Measurements from ENCODE around the gene CYS1. TPM values are rescaled to one million over a fixed set of nuclear protein-coding genes. Genes with fewer than 3 reads are reported as not detected.
A peak's percentile ranks its signal among the peaks of the same experiment; 100 is the strongest.

The CYS1 gene
- total and polyA plus RNA-seq, 2 of the 13 experiments (the other 11 are each of a cell fraction or from before 2014, with no cell fraction given), result 0.04 TPM; not detected in 1

DNA sequence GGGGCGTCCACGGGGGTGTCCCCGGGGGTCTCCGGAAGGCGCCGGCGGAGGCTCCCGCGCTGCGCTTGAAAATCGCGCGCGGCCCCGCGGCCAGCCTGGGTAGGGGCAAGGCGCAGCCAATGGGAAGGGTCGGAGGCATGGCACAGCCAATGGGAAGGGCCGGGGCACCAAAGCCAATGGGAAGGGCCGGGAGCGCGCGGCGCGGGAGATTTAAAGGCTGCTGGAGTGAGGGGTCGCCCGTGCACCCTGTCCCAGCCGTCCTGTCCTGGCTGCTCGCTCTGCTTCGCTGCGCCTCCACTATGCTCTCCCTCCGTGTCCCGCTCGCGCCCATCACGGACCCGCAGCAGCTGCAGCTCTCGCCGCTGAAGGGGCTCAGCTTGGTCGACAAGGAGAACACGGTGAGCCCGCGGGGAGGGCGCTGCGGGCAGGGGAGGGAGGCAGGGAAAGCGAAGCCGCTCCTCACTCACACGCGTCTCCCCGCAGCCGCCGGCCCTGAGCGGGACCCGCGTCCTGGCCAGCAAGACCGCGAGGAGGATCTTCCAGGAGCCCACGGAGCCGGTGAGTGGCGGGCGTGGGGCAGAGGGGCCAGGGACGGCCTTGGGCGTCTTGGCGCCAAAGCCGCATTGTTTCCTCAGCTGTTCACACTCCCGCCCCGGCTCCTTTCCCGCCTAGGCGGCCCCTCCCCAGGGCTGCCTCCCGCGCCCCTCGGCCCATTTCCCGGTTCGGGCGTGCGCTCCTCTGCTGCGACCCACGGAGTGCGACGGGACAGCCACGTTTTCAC, 42.5 kb upstream of the CYS1 start, which contains the start of gene RRM2 (continued):
- TF ChIP-seq, protein P1, sequence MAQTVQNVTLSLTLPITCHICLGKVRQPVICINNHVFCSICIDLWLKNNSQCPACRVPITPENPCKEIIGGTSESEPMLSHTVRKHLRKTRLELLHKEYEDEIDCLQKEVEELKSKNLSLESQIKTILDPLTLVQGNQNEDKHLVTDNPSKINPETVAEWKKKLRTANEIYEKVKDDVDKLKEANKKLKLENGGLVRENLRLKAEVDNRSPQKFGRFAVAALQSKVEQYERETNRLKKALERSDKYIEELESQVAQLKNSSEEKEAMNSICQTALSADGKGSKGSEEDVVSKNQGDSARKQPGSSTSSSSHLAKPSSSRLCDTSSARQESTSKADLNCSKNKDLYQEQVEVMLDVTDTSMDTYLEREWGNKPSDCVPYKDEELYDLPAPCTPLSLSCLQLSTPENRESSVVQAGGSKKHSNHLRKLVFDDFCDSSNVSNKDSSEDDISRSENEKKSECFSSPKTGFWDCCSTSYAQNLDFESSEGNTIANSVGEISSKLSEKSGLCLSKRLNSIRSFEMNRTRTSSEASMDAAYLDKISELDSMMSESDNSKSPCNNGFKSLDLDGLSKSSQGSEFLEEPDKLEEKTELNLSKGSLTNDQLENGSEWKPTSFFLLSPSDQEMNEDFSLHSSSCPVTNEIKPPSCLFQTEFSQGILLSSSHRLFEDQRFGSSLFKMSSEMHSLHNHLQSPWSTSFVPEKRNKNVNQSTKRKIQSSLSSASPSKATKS (CRISPR knock-in tag; IDR thresholded peaks at IDR 0.05), result no peak
- TF ChIP-seq ZNF891 (CRISPR knock-in tag; IDR thresholded peaks at IDR 0.05) (peak; percentile 70), ZNF672 (CRISPR knock-in tag; IDR thresholded peaks at IDR 0.05) (peak; percentile 96), ZNF296 (CRISPR knock-in tag; conservative IDR thresholded peaks at IDR 0.05) (0 out of 2 replicates have a peak, but pooled peaks have one; percentile 23), ATAD3A (CRISPR knock-in tag; IDR thresholded peaks at IDR 0.05) (peak; percentile 76; the same call in 1 of the 2 replicates), BHLHE40 (IDR thresholded peaks at IDR 0.05; ENCODE audit: low read length) (no peak), REL (CRISPR knock-in tag; conservative IDR thresholded peaks at IDR 0.05) (peak; percentile 100), HNF4G (IDR thresholded peaks at IDR 0.05; ENCODE audit: borderline replicate concordance, low read depth, low read length) (no peak), HNF4G (CRISPR knock-in tag; IDR thresholded peaks at IDR 0.05; ENCODE audit: borderline replicate concordance, low read depth) (no peak), TAF15 (IDR thresholded peaks at IDR 0.05; ENCODE audit: low read depth, low read length, poor library complexity, severe bottlenecking) (no peak), HES4 (CRISPR knock-in tag; IDR thresholded peaks at IDR 0.05; ENCODE audit: borderline replicate concordance) (peak; percentile 88; the same call in 1 of the 2 replicates), ZZZ3 (CRISPR knock-in tag; IDR thresholded peaks at IDR 0.05; ENCODE audit: borderline replicate concordance) (peak; percentile 7; the same call in 1 of the 2 replicates), ZFAT (CRISPR knock-in tag; conservative IDR thresholded peaks at IDR 0.05) (no peak)
- TF ChIP-seq, protein P2, sequence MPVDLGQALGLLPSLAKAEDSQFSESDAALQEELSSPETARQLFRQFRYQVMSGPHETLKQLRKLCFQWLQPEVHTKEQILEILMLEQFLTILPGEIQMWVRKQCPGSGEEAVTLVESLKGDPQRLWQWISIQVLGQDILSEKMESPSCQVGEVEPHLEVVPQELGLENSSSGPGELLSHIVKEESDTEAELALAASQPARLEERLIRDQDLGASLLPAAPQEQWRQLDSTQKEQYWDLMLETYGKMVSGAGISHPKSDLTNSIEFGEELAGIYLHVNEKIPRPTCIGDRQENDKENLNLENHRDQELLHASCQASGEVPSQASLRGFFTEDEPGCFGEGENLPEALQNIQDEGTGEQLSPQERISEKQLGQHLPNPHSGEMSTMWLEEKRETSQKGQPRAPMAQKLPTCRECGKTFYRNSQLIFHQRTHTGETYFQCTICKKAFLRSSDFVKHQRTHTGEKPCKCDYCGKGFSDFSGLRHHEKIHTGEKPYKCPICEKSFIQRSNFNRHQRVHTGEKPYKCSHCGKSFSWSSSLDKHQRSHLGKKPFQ (CRISPR knock-in tag; IDR thresholded peaks at IDR 0.05; ENCODE audit: insufficient replicate concordance), result peak; percentile 79
- TF ChIP-seq, protein P3, sequence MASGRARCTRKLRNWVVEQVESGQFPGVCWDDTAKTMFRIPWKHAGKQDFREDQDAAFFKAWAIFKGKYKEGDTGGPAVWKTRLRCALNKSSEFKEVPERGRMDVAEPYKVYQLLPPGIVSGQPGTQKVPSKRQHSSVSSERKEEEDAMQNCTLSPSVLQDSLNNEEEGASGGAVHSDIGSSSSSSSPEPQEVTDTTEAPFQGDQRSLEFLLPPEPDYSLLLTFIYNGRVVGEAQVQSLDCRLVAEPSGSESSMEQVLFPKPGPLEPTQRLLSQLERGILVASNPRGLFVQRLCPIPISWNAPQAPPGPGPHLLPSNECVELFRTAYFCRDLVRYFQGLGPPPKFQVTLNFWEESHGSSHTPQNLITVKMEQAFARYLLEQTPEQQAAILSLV (CRISPR knock-in tag; IDR thresholded peaks at IDR 0.05; ENCODE audit: borderline replicate concordance), result peak; percentile 55; the same call in 1 of the 2 replicates
- TF ChIP-seq, protein P4, sequence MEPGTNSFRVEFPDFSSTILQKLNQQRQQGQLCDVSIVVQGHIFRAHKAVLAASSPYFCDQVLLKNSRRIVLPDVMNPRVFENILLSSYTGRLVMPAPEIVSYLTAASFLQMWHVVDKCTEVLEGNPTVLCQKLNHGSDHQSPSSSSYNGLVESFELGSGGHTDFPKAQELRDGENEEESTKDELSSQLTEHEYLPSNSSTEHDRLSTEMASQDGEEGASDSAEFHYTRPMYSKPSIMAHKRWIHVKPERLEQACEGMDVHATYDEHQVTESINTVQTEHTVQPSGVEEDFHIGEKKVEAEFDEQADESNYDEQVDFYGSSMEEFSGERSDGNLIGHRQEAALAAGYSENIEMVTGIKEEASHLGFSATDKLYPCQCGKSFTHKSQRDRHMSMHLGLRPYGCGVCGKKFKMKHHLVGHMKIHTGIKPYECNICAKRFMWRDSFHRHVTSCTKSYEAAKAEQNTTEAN (CRISPR knock-in tag; conservative IDR thresholded peaks at IDR 0.05), result peak; percentile 68; the same call in 1 of the 2 replicates
- TF ChIP-seq, protein P5, sequence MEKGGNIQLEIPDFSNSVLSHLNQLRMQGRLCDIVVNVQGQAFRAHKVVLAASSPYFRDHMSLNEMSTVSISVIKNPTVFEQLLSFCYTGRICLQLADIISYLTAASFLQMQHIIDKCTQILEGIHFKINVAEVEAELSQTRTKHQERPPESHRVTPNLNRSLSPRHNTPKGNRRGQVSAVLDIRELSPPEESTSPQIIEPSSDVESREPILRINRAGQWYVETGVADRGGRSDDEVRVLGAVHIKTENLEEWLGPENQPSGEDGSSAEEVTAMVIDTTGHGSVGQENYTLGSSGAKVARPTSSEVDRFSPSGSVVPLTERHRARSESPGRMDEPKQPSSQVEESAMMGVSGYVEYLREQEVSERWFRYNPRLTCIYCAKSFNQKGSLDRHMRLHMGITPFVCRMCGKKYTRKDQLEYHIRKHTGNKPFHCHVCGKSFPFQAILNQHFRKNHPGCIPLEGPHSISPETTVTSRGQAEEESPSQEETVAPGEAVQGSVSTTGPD (CRISPR knock-in tag; IDR thresholded peaks at IDR 0.05), result no peak

Data from HepG2 (cell line).